ENCODE measurements around the gene DNAH5.

Gene DNAH5

GRCh38 chr5:13944560-13945199, at the start of gene DNAH5:
Gene DNAH5 (minus strand): TSS chr5:13944688. CDS start chr5:13944438, 250 bp downstream.
- Histone ChIP-seq H3K27me3 (replicated peaks) (no peaks in the 10 kb centered on the region), H3K36me3 (replicated peaks) (no peaks in the 10 kb centered on the region), H3K27ac (no peak within 1 kb of the TSS), H3K4me3 (ENCODE audit: low read depth, low read length) (no peak within 1 kb of the TSS)
- TF ChIP-seq CTCF (IDR thresholded peaks at IDR 0.05; ENCODE audit: low read depth, low read length, missing control alignments): no peak
- in situ Hi-C loops (cut with HindIII; ENCODE audit: low pct_ligation_motif_present, low sequenced_read_pairs): no loop called here
- no peak for DNase-seq

GRCh38 chr5:13993926-13994325, 49.4 kb upstream of the DNAH5 start:
- DNase-seq: no peak
- H3K27ac ChIP-seq: no peak overlapping the region
- no peaks in the 10 kb centered on the region for H3K27me3 ChIP-seq (replicated peaks)
- no peak overlapping the region for H3K4me3 ChIP-seq (ENCODE audit: low read depth, low read length)
- no peak for TF ChIP-seq CTCF (IDR thresholded peaks at IDR 0.05; ENCODE audit: low read depth, low read length, missing control alignments)
- in situ Hi-C loops (cut with HindIII; ENCODE audit: low pct_ligation_motif_present, low sequenced_read_pairs): loop anchor here (25.0 kb wide), 1 partner anchor 293 kb away; no protein-coding TSS in a partner anchor
- H3K36me3 ChIP-seq (replicated peaks): no peaks in the 10 kb centered on the region

- H3K36me3 ChIP-seq (replicated peaks): no peaks in the 10 kb centered on the region
- H3K27me3 ChIP-seq (replicated peaks): no peaks in the 10 kb centered on the region
- in situ Hi-C loops (cut with HindIII; ENCODE audit: low pct_ligation_motif_present, low sequenced_read_pairs): loop anchor here (25.0 kb wide), 1 partner anchor 295 kb away; no protein-coding TSS in a partner anchor
- no peak for DNase-seq
- H3K4me3 ChIP-seq (ENCODE audit: low read depth, low read length): no peak overlapping the region
- no peak for TF ChIP-seq CTCF (IDR thresholded peaks at IDR 0.05; ENCODE audit: low read depth, low read length, missing control alignments)
- no peak overlapping the region for H3K27ac ChIP-seq
Measured at GRCh38 chr5:13992795-13993194, 48.3 kb upstream of the DNAH5 start.

GRCh38 chr5:13991365-13991764, 46.9 kb upstream of the DNAH5 start:
- H3K27ac ChIP-seq: no peak overlapping the region
- H3K4me3 ChIP-seq (ENCODE audit: low read depth, low read length): no peak overlapping the region
- DNase-seq: no peak
- H3K27me3 ChIP-seq (replicated peaks): no peaks in the 10 kb centered on the region
- TF ChIP-seq CTCF (IDR thresholded peaks at IDR 0.05; ENCODE audit: low read depth, low read length, missing control alignments): no peak
- no peaks in the 10 kb centered on the region for H3K36me3 ChIP-seq (replicated peaks)
- in situ Hi-C loops (cut with HindIII; ENCODE audit: low pct_ligation_motif_present, low sequenced_read_pairs): loop anchor here (25.0 kb wide), 1 partner anchor 296 kb away; no protein-coding TSS in a partner anchor

- Histone ChIP-seq H3K27ac (no peak overlapping the region), H3K27me3 (replicated peaks) (no peaks in the 10 kb centered on the region), H3K36me3 (replicated peaks) (no peaks in the 10 kb centered on the region), H3K4me3 (ENCODE audit: low read depth, low read length) (no peak overlapping the region)
- TF ChIP-seq CTCF (IDR thresholded peaks at IDR 0.05; ENCODE audit: low read depth, low read length, missing control alignments): no peak
- DNase-seq: no peak
- in situ Hi-C loops (cut with HindIII; ENCODE audit: low pct_ligation_motif_present, low sequenced_read_pairs): loop anchor here (25.0 kb wide), 1 partner anchor 296 kb away; no protein-coding TSS in a partner anchor
Measured at GRCh38 chr5:13990896-13991295, 46.4 kb upstream of the DNAH5 start.

- in situ Hi-C loops (cut with HindIII; ENCODE audit: low pct_ligation_motif_present, low sequenced_read_pairs): loop anchor here (25.0 kb wide), 1 partner anchor 297 kb away; no protein-coding TSS in a partner anchor
- Histone ChIP-seq H3K27me3 (replicated peaks) (no peaks in the 10 kb centered on the region), H3K36me3 (replicated peaks) (no peaks in the 10 kb centered on the region), H3K4me3 (ENCODE audit: low read depth, low read length) (no peak overlapping the region), H3K27ac (no peak overlapping the region)
- TF ChIP-seq CTCF (IDR thresholded peaks at IDR 0.05; ENCODE audit: low read depth, low read length, missing control alignments): no peak
- DNase-seq: no peak
Measured at GRCh38 chr5:13989832-13990231, 45.3 kb upstream of the DNAH5 start.
